Activated T-helper 1 cell treated with Interleukin-2 at 50 U/mL for 16 hours (primary cell): ENCODE data around the gene ATXN1.
"Not testable (repeated sequence)": the region's sequence is repeated elsewhere in the genome, so short reads cannot be mapped to it uniquely, and the experiment has no call there.

Source experiments
- DNase-seq: peaks from one replicate; pipeline ENCODE4 v3.0.0-alpha.2; 2020; ENCODE audit warnings: low read depth

The ATXN1 gene

DNA sequence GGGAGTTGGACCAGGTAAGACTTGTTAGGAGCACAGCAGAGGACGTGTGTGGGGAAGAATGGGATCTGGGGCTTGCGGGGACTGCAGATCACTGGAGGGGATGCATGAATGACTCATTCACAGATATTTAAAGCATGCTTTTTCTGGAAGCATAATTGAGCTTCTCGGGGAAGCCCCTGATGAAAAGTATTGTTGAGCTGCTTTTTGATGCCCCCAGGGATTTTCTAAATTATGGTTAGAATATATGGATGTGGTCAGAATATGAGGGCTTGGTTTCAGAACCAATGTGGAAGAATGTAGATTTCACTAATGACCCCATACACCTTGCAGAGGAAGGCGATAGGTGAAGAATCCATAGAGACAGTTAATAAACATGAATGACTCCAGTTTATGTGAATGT lies 486.8 kb downstream of the ATXN1 start:
- DNase-seq = no peak

DNA sequence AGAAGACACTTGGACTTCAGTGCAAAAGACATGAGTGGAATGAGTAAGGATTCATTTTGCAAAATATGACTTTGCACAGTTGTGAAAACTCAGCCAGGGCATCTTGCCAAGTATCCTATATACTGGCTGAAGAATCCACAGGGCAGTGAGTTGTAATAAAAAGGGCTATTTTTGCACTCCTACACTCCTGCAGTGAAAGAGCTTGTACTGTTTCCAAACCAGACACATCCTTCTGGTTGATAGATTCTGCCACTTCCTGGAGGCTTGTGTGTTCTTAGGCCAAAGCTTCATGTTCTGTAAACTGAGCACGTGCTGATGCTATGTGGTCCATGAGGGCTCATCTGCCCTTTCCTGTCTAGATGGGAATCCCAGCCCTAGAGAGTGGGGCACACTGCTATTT lies 488.0 kb downstream of the ATXN1 start:
- no peak for DNase-seq

DNA sequence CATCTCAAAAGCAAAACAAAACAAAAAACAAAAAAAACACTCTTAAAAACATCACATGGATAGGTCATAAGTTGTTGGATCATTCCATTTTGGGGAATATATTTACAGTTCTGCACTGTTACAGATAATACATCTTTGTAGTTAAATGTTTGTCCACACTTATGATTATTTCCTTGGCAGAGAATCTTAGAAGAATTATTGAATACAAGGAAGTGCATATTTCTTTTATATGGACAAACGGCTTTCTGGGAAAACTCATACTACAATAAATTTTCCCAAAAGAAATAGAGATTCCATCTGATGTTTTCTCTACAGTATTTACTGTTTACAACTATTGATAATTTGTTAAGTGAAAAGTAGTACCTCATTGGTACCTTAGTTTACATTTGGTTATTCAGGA lies 489.1 kb downstream of the ATXN1 start:
- no peak for DNase-seq

DNA sequence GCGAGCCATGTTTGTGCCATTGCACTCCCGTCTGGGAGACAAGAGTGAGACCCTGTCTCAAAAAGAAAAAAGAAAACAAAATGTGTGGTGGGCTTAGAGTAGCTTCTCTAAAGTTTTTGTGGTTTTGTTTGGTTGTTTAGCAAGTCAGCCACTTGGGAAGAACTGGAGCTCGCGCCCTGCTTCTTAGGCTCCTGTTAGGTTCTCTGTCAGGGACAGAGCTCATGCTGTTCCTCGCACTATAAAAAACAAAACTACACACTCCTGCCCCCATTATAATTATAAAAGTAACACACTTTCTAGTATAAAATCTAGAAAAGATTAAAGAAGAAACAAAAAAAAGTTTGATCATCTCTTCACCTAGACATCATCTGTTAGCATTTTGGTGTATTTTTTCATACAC lies 489.8 kb downstream of the ATXN1 start:
- DNase-seq = no peak

DNA sequence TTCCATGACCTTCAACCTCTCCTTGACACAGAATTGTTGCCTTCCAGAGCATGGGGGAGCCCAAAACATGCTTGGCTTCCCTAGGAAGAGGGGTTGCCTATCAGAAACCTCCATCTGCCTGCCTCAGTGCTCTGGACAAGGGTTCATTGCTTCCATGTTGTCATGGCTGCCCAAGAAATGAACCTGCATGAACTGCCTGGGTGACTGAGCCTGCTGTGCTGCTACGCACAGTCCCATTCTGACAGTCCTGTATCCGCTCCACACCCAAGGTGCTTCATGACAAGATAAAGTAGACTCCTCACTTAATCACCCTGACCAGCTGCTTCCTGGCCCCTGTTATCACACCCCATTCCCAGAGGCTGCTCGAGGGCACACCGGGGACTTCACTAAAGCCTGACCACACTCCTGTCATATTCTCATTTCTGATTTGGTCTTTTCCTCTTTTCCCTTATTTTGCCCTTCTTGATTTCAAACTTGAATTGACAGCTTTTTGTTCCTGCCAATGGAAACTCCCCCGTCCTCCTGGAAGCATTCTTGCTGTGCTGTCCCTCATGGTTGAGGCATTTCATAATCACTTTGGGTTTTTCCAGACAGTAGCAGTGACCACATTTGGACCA lies 491.0 kb downstream of the ATXN1 start:
- DNase-seq = no peak

DNA sequence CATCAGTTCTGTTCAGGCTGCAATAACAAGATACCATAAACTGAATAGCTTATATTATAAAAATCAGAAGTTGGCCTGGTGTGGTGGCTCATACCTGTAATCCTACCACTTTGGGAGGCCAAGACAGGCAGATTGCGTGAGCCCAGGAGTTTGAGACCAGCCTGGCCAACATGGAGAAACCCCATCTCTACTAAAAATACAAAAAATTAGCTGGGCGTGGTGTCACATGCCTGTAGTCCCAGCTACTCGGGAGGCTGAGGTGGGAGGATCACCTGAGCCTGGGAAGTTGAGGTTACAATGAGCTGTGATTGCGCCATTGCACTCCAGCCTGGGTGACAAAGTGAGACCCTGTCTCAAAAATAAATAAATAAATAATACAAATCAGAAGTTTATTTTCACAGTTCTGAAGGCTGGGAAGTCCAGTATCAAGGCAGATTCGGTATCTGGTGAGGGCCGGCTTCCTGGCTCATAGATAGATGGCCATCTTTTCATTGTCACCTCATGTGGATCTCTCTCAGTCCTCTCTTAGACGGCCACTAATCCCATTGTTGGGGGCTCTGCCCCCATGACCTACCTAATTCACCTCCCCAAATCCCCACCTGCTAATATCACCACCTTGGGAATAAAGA lies 491.7 kb downstream of the ATXN1 start:
- DNase-seq = not testable (repeated sequence)

DNA sequence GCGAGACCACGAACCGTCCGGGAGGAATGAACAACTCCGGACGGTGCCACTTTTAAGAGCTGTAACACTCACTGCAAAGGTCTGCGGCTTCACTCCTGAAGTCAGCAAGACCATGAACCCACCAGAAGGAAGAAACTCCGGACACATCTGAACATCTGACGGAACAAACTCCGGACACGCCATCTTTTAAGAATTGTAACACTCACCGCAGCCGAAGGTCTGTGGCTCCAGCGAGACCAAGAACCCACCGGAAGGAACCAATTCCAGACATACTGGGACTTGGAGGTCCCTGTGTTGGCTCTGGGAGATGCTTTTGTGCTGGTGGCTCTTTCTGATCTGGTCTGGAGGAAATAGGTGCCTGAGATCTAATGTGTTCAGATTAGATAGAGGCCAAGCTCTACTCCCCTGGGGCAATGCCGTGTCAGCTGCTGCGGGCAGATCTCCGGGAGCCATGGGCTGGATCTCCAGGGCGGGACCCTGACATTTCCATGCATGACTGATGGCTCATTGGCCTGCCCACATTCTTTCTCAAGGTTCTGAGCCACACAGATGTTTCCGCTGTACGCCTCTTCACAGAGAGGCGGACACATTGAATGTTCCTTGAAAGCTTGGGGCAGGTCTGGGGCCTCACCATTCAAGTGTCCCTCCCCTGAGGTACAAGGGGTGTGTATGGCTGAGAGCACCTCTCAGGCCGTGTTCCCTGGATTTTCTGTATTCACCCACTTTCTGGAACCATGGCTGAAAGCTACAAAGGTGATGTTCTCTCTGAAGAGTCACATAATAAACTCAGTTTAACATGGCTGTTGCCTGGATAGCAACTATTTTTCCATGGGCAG lies 493.6 kb downstream of the ATXN1 start:
- no peak for DNase-seq

DNA sequence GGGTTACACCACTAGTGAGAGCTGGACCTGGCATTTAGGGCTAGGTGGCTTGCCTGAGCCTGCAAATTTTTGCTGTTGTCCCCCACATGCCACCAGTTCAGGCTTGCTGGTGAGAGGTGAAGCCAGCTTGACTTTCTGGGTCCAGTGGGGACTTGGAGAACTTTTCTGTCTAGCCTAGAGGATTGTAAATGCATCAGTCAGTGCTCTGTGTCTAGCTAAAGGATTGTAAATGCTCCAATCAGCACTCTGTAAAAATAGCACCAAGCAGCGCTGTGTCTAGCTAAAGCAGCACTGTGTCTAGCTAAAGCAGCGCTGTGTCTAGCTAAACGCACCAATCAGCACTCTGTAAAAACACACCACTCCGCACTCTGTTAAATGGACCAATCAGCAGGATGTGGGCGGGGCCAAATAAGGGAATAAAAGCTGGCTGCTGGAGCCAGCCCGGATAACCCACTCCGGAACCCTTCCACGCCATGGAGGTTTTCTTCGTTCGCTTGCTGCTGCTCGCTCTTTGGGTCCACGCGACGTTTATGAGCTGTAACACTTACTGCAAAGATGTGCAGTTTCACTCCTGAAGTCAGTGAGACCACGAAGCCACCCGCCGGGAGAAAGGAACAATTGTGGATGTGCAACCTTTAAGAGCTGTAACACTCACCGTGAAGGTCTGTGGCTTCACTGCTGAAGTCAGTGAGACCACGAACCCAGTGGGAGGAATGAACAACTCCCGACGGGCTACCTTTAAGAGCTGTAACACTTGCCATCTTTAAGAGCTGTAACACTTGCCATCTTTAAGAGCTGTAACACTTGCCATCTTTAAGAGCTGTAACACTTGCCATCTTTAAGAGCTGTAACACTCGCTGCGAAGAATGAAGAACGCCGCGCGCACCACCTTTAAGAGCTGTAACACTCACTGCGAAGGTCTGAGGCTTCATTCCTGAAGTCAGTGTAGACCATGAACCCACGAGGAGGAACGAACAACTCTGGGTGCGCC lies 495.6 kb downstream of the ATXN1 start:
- no peak for DNase-seq

DNA sequence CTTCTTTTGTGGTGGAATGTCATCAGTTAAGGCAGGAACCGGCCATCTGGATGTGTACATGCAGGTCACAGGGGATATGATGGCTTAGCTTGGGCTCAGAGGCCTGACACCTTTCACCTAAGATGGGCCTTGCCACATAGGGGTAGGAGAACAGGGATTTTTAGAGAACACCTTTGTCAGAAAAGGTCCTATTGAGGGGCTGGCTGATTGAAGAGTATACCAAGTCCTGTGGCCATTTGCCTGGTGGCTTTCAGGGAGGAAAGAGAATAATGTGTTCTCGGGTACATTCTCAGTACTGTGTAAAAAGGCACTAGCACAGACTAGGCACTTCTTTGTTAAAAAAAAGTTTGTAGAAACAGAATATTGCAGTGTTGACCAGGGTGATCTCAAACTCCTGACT lies 496.5 kb downstream of the ATXN1 start:
- DNase-seq = no peak

DNA sequence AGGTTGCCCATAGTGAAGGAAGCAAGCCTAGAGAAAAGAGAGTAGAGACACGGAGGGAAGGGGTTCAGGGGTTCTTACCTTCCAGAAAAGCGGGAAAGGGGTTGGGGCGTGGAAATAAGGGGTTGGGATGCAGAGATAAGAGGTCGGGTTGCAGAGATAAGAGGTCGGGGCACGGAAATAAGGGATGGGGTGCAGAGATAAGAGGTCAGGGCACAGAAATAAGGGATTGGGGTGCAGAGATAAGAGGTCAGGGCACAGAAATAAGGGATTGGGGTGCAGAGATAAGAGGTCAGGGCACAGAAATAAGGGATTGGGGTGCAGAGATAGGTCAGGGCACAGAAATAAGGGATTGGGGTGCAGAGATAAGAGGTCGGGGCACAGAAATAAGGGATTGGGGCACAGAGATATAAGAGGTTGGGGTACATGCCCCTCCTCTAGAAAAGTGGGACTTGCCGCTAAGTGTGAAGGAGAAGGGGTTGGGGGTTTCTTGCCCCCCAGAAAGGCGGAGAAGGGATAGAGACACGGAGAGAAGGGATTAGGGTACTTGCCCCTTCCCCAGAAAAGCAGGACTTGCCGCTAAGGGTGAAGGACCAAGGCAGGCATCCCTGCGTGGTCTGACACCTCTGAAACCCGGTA lies 497.7 kb downstream of the ATXN1 start:
- DNase-seq = not testable (repeated sequence)

DNA sequence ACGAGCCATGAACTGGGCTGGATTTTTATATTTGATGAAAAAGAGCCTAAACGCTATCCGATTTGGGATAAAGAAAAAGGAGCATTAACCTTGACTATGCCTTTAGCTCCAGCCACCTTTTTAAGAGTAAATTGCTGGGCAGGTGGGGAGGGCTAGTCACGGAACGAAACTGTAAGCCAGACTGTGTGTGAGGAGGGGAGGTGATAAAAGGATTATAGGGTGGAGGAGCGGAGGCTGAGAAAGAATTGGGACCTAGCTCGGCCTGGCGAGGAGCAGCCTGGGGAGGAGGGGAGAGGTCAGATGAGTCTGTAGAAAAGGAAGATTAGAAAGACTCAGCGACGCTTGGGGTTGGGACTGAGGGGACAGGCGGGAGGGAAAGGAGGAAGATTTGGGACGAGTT lies 498.5 kb downstream of the ATXN1 start:
- not testable (repeated sequence) for DNase-seq

DNA sequence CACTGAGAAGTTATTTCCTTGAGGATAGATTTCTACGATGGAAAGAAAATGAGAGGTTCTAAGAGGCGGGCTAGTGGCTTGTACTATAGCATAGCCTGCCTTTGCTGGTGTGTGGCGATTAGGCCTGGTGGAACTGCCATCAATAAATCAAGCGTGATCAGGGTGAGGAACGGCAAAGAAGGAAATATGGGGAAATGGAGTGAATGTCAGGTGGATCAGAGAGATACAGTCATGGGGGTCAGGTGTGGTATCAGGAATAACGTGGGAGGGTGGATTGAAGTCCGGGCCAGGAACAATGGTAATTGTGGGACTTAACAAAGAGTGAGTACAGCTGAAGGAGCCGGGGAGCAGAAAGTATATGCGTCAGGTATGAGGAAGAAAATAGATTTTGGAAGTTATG lies 500.7 kb downstream of the ATXN1 start:
- not testable (repeated sequence) for DNase-seq

DNA sequence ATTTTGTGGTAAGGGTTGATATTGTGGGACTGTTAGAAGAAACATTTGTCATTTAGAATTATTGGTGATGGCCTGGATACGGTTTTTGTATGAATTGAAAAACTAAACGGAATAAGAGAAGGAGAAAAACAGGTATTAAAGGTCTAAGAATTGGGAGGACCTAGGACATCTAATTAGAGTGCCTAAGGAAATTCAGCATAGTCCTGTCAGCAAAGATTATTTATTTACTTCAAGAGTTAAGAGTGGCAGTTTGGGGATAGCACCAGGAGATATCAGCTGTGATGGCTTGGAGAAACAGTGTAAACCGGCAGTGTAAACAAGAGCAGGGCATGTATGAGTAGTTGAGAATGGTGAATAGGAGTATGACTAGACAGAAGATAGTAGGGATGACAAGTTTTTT lies 501.7 kb downstream of the ATXN1 start:
- not testable (repeated sequence) for DNase-seq

DNA sequence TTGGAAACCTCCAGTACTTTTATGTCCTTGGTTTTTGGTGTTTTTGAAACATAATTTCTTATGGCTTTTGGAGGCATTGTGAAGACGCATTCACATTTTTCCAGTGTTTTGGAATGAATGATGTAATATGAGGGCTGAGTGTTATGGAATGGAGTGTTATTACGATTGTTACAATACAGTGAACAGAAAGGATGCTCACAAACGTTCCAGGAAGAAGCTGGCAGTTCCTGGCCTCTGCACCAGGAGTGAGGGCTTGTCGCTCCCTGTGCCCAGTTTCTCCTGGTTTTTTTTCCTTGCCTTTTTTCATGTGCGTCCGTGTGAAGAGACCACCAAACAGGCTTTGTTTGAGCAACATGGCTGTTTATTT lies 502.6 kb downstream of the ATXN1 start:
- DNase-seq = no peak

DNA sequence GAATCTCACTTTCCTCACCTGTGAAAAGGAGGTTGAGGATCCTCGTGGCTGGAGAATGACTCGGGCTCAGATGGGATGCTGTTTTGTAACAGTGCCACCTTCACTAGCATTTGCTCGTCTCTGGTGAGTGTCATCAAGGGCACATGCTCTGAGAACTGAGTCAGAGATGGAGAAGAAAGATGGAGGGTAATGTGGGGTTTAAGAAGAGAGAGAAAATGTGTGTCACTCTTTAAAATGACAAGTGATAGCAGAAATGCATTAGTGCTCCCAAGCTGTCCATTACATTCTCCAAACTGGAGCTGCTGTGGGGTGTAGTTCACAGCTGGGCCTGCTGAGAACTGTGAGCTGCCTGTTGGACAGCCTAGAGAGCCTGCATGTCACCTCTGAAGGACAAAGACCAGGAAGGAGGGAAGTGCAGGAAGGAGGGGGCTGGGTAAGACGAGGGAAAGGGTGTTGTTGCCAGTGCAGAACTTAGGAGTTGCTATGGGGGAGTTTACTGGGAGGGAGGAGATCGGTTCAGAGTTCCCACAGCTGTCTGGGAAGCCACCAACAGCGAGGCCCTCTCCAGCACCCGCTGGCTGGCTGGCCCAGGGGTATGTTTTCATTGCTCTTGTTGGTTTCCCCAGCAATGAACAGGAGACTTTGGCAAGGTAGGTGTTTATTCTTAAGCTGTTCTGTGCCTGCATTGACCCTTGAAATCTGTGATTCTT lies 503.1 kb downstream of the ATXN1 start:
- DNase-seq = no peak

DNA sequence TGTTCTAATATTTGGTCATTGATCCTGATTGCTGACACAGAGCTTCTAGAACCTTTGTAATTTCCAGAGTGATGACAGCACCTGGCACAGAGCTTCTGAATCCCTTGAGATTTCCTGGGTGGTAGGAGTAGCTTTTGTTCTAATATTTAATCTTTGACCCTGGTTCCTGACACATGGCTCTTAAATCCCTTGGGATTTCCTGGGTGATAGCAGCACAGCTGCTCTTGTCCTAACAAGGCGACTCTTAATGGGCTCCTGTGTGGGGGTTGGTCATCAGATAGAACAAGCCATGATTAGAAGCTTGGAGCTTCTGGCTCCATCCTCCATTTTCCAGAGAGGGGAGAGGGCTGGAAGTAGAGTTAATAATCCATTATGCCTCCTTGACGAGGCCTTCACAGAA lies 504.5 kb downstream of the ATXN1 start:
- no peak for DNase-seq

DNA sequence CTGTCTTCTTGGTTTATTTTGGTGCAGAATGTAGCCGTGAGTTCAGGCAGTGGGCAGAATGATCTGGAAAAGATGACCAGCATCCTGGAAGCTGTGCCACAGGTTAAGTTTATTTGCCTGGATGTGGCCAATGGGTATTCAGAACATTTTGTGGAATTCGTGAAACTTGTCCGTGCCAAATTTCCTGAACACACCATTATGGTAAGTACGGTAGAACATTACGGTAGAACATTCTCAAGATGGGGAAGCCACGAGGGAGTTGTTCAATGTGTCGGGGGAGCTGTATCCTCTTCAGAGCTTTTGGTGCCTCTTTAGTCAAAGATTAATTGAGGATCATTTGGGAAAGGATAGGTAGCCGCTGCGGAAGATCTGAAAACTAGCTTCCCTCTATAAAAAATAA lies 506.7 kb downstream of the ATXN1 start:
- no peak for DNase-seq

DNA sequence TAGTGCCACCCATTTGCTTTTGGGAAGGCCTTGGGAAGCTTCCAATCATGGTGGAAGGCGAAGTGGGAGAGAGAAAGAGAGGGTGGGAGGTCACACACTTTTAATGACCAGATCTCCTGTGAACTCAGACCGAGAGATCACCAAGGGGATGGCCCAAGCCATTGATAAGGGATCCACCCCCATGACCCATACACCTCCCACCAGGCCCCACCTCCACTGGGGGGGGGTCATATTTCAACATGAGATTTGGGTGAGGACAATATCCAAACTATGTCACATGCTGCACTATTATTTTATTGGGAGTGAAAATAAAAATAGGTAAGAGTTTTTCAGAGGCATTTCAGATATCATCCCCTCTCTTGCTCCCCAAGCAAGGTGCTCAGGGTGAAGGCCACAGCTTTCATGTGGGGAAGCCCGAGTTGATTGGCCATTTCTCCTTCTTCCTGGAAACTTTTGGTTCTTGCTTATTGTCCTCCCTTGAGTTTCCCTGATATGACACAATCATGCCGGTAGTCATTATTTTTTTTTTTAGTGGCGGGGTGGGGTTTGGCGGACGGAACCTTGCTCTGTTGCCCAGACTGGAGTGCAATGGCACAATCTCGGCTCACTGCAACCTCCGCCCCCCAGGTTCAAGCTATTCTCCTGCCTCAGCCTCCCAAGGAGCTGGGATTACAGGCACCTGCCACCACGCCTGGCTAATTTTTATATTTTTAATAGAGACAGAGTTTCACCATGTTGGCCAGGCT lies 507.7 kb downstream of the ATXN1 start:
- DNase-seq = no peak

DNA sequence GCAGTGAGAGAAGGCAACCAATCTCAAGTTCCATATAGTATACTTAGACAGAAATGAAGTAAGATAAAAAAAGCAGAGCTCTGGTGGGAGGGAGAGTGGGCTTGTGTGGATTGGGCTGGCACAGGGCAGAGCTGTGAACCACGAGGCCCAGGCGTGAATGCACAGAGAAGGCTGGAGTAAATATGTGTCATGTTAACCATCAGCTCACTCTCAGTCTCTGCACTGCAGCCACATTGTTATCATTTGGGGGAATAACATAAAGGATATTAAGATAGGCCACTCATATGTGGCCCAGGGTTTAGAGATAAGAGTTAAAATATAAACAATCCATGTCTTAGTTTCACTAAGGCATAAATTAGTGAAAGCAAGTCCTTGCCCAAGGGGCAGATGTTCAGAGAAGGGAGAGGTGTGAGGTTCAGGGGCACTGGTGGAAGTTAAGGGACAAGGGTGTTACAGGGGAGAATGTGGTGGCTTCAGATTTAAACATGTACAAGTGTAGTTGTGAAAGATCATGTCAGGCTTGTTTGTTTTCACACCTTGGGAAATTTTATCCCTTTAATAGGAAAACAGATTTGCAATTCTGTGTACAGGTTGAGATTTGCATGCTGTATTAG lies 508.5 kb downstream of the ATXN1 start:
- DNase-seq = no peak

DNA sequence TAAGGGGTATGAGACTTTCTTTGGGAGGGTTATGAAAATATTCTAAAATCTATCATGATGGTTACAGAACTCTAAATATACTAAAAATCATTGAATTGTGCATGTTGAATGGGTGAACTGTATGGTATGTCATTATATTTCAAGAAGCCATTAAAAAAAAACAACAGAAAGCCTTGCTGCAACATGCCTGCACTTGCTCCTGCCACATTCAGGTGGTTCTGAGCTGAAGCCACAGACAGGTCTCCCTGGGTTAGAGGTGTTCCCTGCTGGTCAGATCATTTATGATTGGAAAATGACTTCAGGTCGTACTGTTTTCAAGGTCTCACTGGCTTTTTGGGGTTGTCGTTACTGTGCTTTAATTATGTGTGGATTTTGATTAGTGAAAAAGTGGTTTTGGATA lies 509.6 kb downstream of the ATXN1 start:
- no peak for DNase-seq
